Upper lobe of right lung (tissue), 1 donor: Measurements from ENCODE around the gene OR9I1. TPM values are rescaled to one million over a fixed set of nuclear protein-coding genes. Genes with fewer than 3 reads are reported as not detected.

Source experiments
- total RNA-seq: library from RNA; stranded (reverse); fragmentation: NEBNext Ultra II Directional; extraction: Animal tissue kit (Norgen Biotek cat#: 25700); gene quantifications from one replicate; pipeline ENCODE4 v1.2.1, GENCODE V29; 2021
- donor health status: DM: no; HTN: yes; CAD: no; lungs with severe emphysema.

OR9I1 gene
- total RNA-seq, 1 donor from 2014 or later = not detected

Other genes starting within 250 kb of the OR9I1 start
- not detected for gene OR9Q1, start 101.6 kb downstream of the OR9I1 start, total RNA-seq
- gene OR6Q1, start 94.6 kb downstream of the OR9I1 start, total RNA-seq = not detected
- gene OR9Q2, start 63.5 kb upstream of the OR9I1 start, total RNA-seq = not detected
- not detected for gene OR1S2, start 78.6 kb upstream of the OR9I1 start, total RNA-seq
- gene OR1S1, start 87.2 kb upstream of the OR9I1 start, total RNA-seq = not detected
- gene OR10Q1, start 103.4 kb upstream of the OR9I1 start, total RNA-seq = not detected
- gene OR10W1, start 142.7 kb upstream of the OR9I1 start, total RNA-seq = not detected
- gene OR5B17, start 233.5 kb upstream of the OR9I1 start, total RNA-seq = not detected